ENCODE results near the gene SLC26A3. TPM values are rescaled to one million over a fixed set of nuclear protein-coding genes. Genes with fewer than 3 reads are reported as not detected.
A peak's percentile ranks its signal among the peaks of the same experiment; 100 is the strongest.

The SLC26A3 gene
- polyA plus RNA-seq, 1 donor: 176 TPM

- Histone ChIP-seq H3K27me3 (ENCODE audit: control insufficient read depth, insufficient read depth, low read length) (no peaks in the 10 kb centered on the region), H3K9me3 (ENCODE audit: control insufficient read depth, low read depth, low read length) (no peaks in the 10 kb centered on the region), H3K27ac (ENCODE audit: low read length) (no peak overlapping the region), H3K4me3 (ENCODE audit: low read length) (no peak overlapping the region), H3K36me3 (ENCODE audit: control insufficient read depth, insufficient read depth, low read length) (no peaks in the 10 kb centered on the region), H3K4me1 (ENCODE audit: control insufficient read depth, insufficient read depth, low read length) (peaks cover under 1% of the 10 kb centered on the region)
- DNase-seq: no peak
- WGBS (ENCODE audit: insufficient coverage, low lambda C conversion rate): no CpG with 5 or more reads among the region's 1 CpG
These were observed 21.8 kb upstream of the SLC26A3 start for GRCh38 chr7:107824858-107825257.

GRCh38 chr7:107818622-107819021, 15.6 kb upstream of the SLC26A3 start:
- no peaks in the 10 kb centered on the region for H3K4me1 ChIP-seq (ENCODE audit: control insufficient read depth, insufficient read depth, low read length)
- no peaks in the 10 kb centered on the region for H3K9me3 ChIP-seq (ENCODE audit: control insufficient read depth, low read depth, low read length)
- no peak overlapping the region for H3K4me3 ChIP-seq (ENCODE audit: low read length)
- no CpG with 5 or more reads among the region's 2 CpGs for WGBS (ENCODE audit: insufficient coverage, low lambda C conversion rate)
- H3K36me3 ChIP-seq (ENCODE audit: control insufficient read depth, insufficient read depth, low read length): no peaks in the 10 kb centered on the region
- no peak for DNase-seq
- H3K27ac ChIP-seq (ENCODE audit: low read length): no peak overlapping the region
- no peaks in the 10 kb centered on the region for H3K27me3 ChIP-seq (ENCODE audit: control insufficient read depth, insufficient read depth, low read length)

- H3K4me1 ChIP-seq (ENCODE audit: control insufficient read depth, insufficient read depth, low read length): no peaks in the 10 kb centered on the region
- H3K9me3 ChIP-seq (ENCODE audit: control insufficient read depth, low read depth, low read length): no peaks in the 10 kb centered on the region
- no peak overlapping the region for H3K4me3 ChIP-seq (ENCODE audit: low read length)
- H3K27me3 ChIP-seq (ENCODE audit: control insufficient read depth, insufficient read depth, low read length): no peaks in the 10 kb centered on the region
- H3K27ac ChIP-seq (ENCODE audit: low read length): no peak overlapping the region
- DNase-seq: no peak
- H3K36me3 ChIP-seq (ENCODE audit: control insufficient read depth, insufficient read depth, low read length): no peaks in the 10 kb centered on the region
- 85% methylated on average over 2 of the region's 6 CpGs for WGBS (ENCODE audit: insufficient coverage, low lambda C conversion rate)
These were observed 13.1 kb upstream of the SLC26A3 start for GRCh38 chr7:107816011-107816566.

GRCh38 chr7:107815254-107815882, 12.3 kb upstream of the SLC26A3 start:
- H3K27me3 ChIP-seq (ENCODE audit: control insufficient read depth, insufficient read depth, low read length): no peaks in the 10 kb centered on the region
- no peaks in the 10 kb centered on the region for H3K4me1 ChIP-seq (ENCODE audit: control insufficient read depth, insufficient read depth, low read length)
- H3K27ac ChIP-seq (ENCODE audit: low read length): no peak overlapping the region
- DNase-seq: no peak
- H3K4me3 ChIP-seq (ENCODE audit: low read length): no peak overlapping the region
- no peaks in the 10 kb centered on the region for H3K36me3 ChIP-seq (ENCODE audit: control insufficient read depth, insufficient read depth, low read length)
- 83% methylated on average over 1 of the region's 4 CpGs for WGBS (ENCODE audit: insufficient coverage, low lambda C conversion rate)
- H3K9me3 ChIP-seq (ENCODE audit: control insufficient read depth, low read depth, low read length): no peaks in the 10 kb centered on the region

- no peaks in the 10 kb centered on the region for H3K36me3 ChIP-seq (ENCODE audit: control insufficient read depth, insufficient read depth, low read length)
- H3K9me3 ChIP-seq (ENCODE audit: control insufficient read depth, low read depth, low read length): no peaks in the 10 kb centered on the region
- no peak for DNase-seq
- WGBS (ENCODE audit: insufficient coverage, low lambda C conversion rate): no CpG with 5 or more reads among the region's 3 CpGs
- no peak overlapping the region for H3K4me3 ChIP-seq (ENCODE audit: low read length)
- H3K27me3 ChIP-seq (ENCODE audit: control insufficient read depth, insufficient read depth, low read length): no peaks in the 10 kb centered on the region
- H3K4me1 ChIP-seq (ENCODE audit: control insufficient read depth, insufficient read depth, low read length): no peaks in the 10 kb centered on the region
- H3K27ac ChIP-seq (ENCODE audit: low read length): no peak overlapping the region
These were observed 10.5 kb upstream of the SLC26A3 start for GRCh38 chr7:107813524-107813923.

GRCh38 chr7:107811934-107812333, 8.9 kb upstream of the SLC26A3 start:
- Histone ChIP-seq H3K27ac (ENCODE audit: low read length) (no peak overlapping the region), H3K9me3 (ENCODE audit: control insufficient read depth, low read depth, low read length) (no peaks in the 10 kb centered on the region), H3K4me3 (ENCODE audit: low read length) (no peak overlapping the region), H3K36me3 (ENCODE audit: control insufficient read depth, insufficient read depth, low read length) (no peaks in the 10 kb centered on the region), H3K27me3 (ENCODE audit: control insufficient read depth, insufficient read depth, low read length) (no peaks in the 10 kb centered on the region), H3K4me1 (ENCODE audit: control insufficient read depth, insufficient read depth, low read length) (no peaks in the 10 kb centered on the region)
- WGBS (ENCODE audit: insufficient coverage, low lambda C conversion rate): 87% methylated on average over 3 of the region's 5 CpGs
- DNase-seq: no peak

- H3K4me3 ChIP-seq (ENCODE audit: low read length): no peak overlapping the region
These were observed 7.6 kb upstream of the SLC26A3 start for GRCh38 chr7:107810626-107811025.

GRCh38 chr7:107809179-107809578, 6.2 kb upstream of the SLC26A3 start:
- Histone ChIP-seq H3K9me3 (ENCODE audit: control insufficient read depth, low read depth, low read length) (no peaks in the 10 kb centered on the region), H3K27me3 (ENCODE audit: control insufficient read depth, insufficient read depth, low read length) (no peaks in the 10 kb centered on the region), H3K4me3 (ENCODE audit: low read length) (no peak overlapping the region), H3K4me1 (ENCODE audit: control insufficient read depth, insufficient read depth, low read length) (peaks cover 9% of the 10 kb centered on the region), H3K36me3 (ENCODE audit: control insufficient read depth, insufficient read depth, low read length) (no peaks in the 10 kb centered on the region), H3K27ac (ENCODE audit: low read length) (no peak overlapping the region)
- DNase-seq: no peak
- WGBS (ENCODE audit: insufficient coverage, low lambda C conversion rate): 100% methylated on average over 1 of the region's 4 CpGs

More at GRCh38 chr7:107810626-107811025, 7.6 kb upstream of the SLC26A3 start:
- no peak overlapping the region for H3K27ac ChIP-seq (ENCODE audit: low read length)
- no peaks in the 10 kb centered on the region for H3K4me1 ChIP-seq (ENCODE audit: control insufficient read depth, insufficient read depth, low read length)
- no peaks in the 10 kb centered on the region for H3K27me3 ChIP-seq (ENCODE audit: control insufficient read depth, insufficient read depth, low read length)
- no peaks in the 10 kb centered on the region for H3K36me3 ChIP-seq (ENCODE audit: control insufficient read depth, insufficient read depth, low read length)
- DNase-seq: no peak
- WGBS (ENCODE audit: insufficient coverage, low lambda C conversion rate): no CpG with 5 or more reads among the region's 3 CpGs
- no peaks in the 10 kb centered on the region for H3K9me3 ChIP-seq (ENCODE audit: control insufficient read depth, low read depth, low read length)

GRCh38 chr7:107799647-107800264, 3.3 kb downstream of the SLC26A3 start:
- WGBS (ENCODE audit: insufficient coverage, low lambda C conversion rate): 10% methylated on average over 2 of the region's 6 CpGs
- Histone ChIP-seq H3K4me1 (ENCODE audit: control insufficient read depth, insufficient read depth, low read length) (peaks cover 25% of the 10 kb centered on the region), H3K4me3 (ENCODE audit: low read length) (peak overlapping the region; percentile 56), H3K27ac (ENCODE audit: low read length) (peak overlapping the region; percentile 82), H3K27me3 (ENCODE audit: control insufficient read depth, insufficient read depth, low read length) (no peaks in the 10 kb centered on the region), H3K9me3 (ENCODE audit: control insufficient read depth, low read depth, low read length) (no peaks in the 10 kb centered on the region), H3K36me3 (ENCODE audit: control insufficient read depth, insufficient read depth, low read length) (peaks cover 7% of the 10 kb centered on the region)
- DNase-seq: peak; percentile 73 to 90

- H3K36me3 ChIP-seq (ENCODE audit: control insufficient read depth, insufficient read depth, low read length): peaks cover 21% of the 10 kb centered on the region
- no CpG with 5 or more reads among the region's 6 CpGs for WGBS (ENCODE audit: insufficient coverage, low lambda C conversion rate)
These were observed 10.7 kb downstream of the SLC26A3 start for GRCh38 chr7:107792364-107792763.

More at GRCh38 chr7:107792364-107792763, 10.7 kb downstream of the SLC26A3 start:
- Histone ChIP-seq H3K27me3 (ENCODE audit: control insufficient read depth, insufficient read depth, low read length) (no peaks in the 10 kb centered on the region), H3K27ac (ENCODE audit: low read length) (no peak overlapping the region), H3K4me3 (ENCODE audit: low read length) (no peak overlapping the region), H3K9me3 (ENCODE audit: control insufficient read depth, low read depth, low read length) (no peaks in the 10 kb centered on the region), H3K4me1 (ENCODE audit: control insufficient read depth, insufficient read depth, low read length) (no peaks in the 10 kb centered on the region)
- no peak for DNase-seq
